SK-N-MC (cell line): Measurements from ENCODE around the gene AIFM1.

Experiments
- EZH2 ChIP-seq: fragments of 200-600 bp; sonication (generic); IDR thresholded peaks from one replicate; pipeline ENCODE4 v1.6.1; 2017; ENCODE audit warnings: antibody characterized with exemption
- FOXP2 ChIP-seq: optimal IDR thresholded peaks from 2 replicates; pipeline ENCODE3; 2011; ENCODE audit warnings: mild to moderate bottlenecking, moderate library complexity; ENCODE audit not compliant: insufficient read depth; ENCODE audit errors: extremely low read length, control extremely low read depth
- POLR2AphosphoS5 ChIP-seq: IDR thresholded peaks from 2 replicates; pipeline ENCODE4 v1.6.1; 2012; ENCODE audit warnings: mild to moderate bottlenecking, low read depth, low read length, borderline replicate concordance

GRCh38 chrX:130081421-130082045 is 84.1 kb downstream of the AIFM1 start:
- no peak for TF ChIP-seq EZH2
- no peak for TF ChIP-seq POLR2AphosphoS5
- no peak for TF ChIP-seq FOXP2
